K562 (cell line): Measurements from ENCODE around the gene VPS11.
"Not testable (repeated sequence)": the region's sequence is repeated elsewhere in the genome, so short reads cannot be mapped to it uniquely, and the experiment has no call there.

Experiments
- MCM7 ChIP-seq, 2 experiments: fragments of 450-650 bp; IDR thresholded peaks; 2 replicates each; pipeline ENCODE4 v1.6.1; 2016 to 2018
- TF ChIP-seq, protein P1 (sequence below): sonication (generic); formaldehyde crosslinking; IDR thresholded peaks from 2 replicates; pipeline ENCODE4 v1.9.0; 2022; ENCODE audit warnings: mild to moderate bottlenecking, missing genetic modification reagents
- TF ChIP-seq, protein P2 (sequence below), 3 experiments: IDR thresholded peaks in 2 of 3; conservative IDR thresholded peaks in 1 of 3; 2 replicates each; pipeline ENCODE4 v1.5.1; 2011 to 2012; ENCODE audit warnings: low read length in 3 of 3, mild to moderate bottlenecking in 3 of 3, control low read depth in 2 of 3, improper control_type of control experiment in 1 of 3, inconsistent platforms in 1 of 3, low read depth in 1 of 3, mixed read lengths in 1 of 3, moderate library complexity in 1 of 3; ENCODE audit not compliant: insufficient read depth in 2 of 3

DNA sequence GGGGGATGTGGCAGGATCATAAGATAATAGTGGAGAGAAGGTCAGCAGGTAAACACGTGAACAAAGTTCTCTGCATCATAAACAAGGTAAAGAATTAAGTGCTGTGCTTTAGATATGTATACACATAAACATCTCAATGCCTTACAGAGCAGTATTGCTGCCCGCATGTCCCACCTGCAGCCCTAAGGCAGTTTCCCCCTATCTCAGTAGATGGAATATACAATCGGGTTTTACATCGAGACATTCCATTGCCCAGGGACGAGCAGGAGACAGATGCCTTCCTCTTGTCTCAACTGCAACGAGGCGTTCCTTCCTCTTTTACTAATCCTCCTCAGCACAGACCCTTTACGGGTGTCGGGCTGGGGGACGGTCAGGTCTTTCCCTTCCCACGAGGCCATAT lies 28.1 kb upstream of the VPS11 start:
- TF ChIP-seq, protein P1, sequence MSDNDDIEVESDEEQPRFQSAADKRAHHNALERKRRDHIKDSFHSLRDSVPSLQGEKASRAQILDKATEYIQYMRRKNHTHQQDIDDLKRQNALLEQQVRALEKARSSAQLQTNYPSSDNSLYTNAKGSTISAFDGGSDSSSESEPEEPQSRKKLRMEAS (CRISPR knock-in tag), result not testable (repeated sequence)
- TF ChIP-seq, protein P2, sequence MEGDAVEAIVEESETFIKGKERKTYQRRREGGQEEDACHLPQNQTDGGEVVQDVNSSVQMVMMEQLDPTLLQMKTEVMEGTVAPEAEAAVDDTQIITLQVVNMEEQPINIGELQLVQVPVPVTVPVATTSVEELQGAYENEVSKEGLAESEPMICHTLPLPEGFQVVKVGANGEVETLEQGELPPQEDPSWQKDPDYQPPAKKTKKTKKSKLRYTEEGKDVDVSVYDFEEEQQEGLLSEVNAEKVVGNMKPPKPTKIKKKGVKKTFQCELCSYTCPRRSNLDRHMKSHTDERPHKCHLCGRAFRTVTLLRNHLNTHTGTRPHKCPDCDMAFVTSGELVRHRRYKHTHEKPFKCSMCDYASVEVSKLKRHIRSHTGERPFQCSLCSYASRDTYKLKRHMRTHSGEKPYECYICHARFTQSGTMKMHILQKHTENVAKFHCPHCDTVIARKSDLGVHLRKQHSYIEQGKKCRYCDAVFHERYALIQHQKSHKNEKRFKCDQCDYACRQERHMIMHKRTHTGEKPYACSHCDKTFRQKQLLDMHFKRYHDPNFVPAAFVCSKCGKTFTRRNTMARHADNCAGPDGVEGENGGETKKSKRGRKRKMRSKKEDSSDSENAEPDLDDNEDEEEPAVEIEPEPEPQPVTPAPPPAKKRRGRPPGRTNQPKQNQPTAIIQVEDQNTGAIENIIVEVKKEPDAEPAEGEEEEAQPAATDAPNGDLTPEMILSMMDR (IDR thresholded peaks at IDR 0.05 in 2 of 3, conservative IDR thresholded peaks at IDR 0.05 in 1 of 3; ENCODE audit: insufficient read depth in 2 of 3, low read depth in 1 of 3, low read length in 3 of 3), result not testable (repeated sequence)
- not testable (repeated sequence) for TF ChIP-seq MCM7 (IDR thresholded peaks at IDR 0.05)
